H9 (cell line): ENCODE results near the gene DSTN. TPM values are rescaled to one million over a fixed set of nuclear protein-coding genes. Genes with fewer than 3 reads are reported as not detected.
A peak's percentile ranks its signal among the peaks of the same experiment; 100 is the strongest.

Source experiments
- DNase-seq: peaks from one replicate; pipeline ENCODE4 v3.0.0-alpha.2; 2017
- H2AFZ ChIP-seq: one replicate; pipeline ENCODE4 v1.6.1; 2013; ENCODE audit warnings: mild to moderate bottlenecking, low read length, control low read depth, moderate library complexity
- H2AK5ac ChIP-seq: 2 replicates; pipeline ENCODE4 v1.6.1; 2013; ENCODE audit warnings: low read length, control low read depth, mixed read lengths; ENCODE audit not compliant: insufficient read length
- H2BK120ac ChIP-seq: one replicate; pipeline ENCODE4 v1.6.1; 2013; ENCODE audit warnings: low read depth, mild to moderate bottlenecking, low read length, control low read depth, inconsistent platforms; ENCODE audit not compliant: poor library complexity, severe bottlenecking
- H2BK12ac ChIP-seq: 2 replicates; pipeline ENCODE4 v1.6.1; 2013; ENCODE audit warnings: low read length, control low read depth, mixed read lengths, low read depth; ENCODE audit not compliant: insufficient read length
- H2BK15ac ChIP-seq: 2 replicates; pipeline ENCODE4 v1.6.1; 2013; ENCODE audit warnings: low read depth, low read length, control low read depth
- H2BK20ac ChIP-seq: one replicate; pipeline ENCODE4 v1.6.1; 2013; ENCODE audit warnings: low read depth, mild to moderate bottlenecking, low read length, control low read depth, inconsistent platforms; ENCODE audit not compliant: poor library complexity, severe bottlenecking
- H2BK5ac ChIP-seq: 2 replicates; pipeline ENCODE4 v1.6.1; 2013; ENCODE audit warnings: low read length, control low read depth, mixed read lengths; ENCODE audit not compliant: insufficient read length
- H3K14ac ChIP-seq: 2 replicates; pipeline ENCODE4 v1.6.1; 2013; ENCODE audit warnings: low read length, control low read depth; ENCODE audit not compliant: insufficient read depth
- H3K18ac ChIP-seq: 2 replicates; pipeline ENCODE4 v1.6.1; 2013; ENCODE audit warnings: low read depth, mild to moderate bottlenecking, mixed read lengths, low read length, control low read depth; ENCODE audit not compliant: insufficient read length
- H3K23ac ChIP-seq: 2 replicates; pipeline ENCODE4 v1.6.1; 2013; ENCODE audit warnings: low read length, control low read depth, mixed read lengths, low read depth; ENCODE audit not compliant: insufficient read length
- H3K23me2 ChIP-seq: 2 replicates; pipeline ENCODE4 v1.6.1; 2013; ENCODE audit warnings: low read depth, mild to moderate bottlenecking, mixed read lengths, low read length, control low read depth; ENCODE audit not compliant: insufficient read length, poor library complexity, severe bottlenecking
- H3K27ac ChIP-seq: 2 replicates; pipeline ENCODE4 v1.5.1; 2013; ENCODE audit warnings: low read length, control low read depth, mixed read lengths, low read depth; ENCODE audit not compliant: insufficient read length
- H3K27me3 ChIP-seq: 2 replicates; pipeline ENCODE4 v1.6.1; 2013; ENCODE audit warnings: low read length, control low read depth, inconsistent platforms; ENCODE audit not compliant: insufficient read depth
- H3K4ac ChIP-seq: 2 replicates; pipeline ENCODE4 v1.6.1; 2013; ENCODE audit warnings: low read depth, mild to moderate bottlenecking, control low read depth, inconsistent platforms, low read length, moderate library complexity
- H3K4me1 ChIP-seq: 2 replicates; pipeline ENCODE4 v1.6.1; 2013; ENCODE audit warnings: low read length, control low read depth, inconsistent platforms; ENCODE audit not compliant: insufficient read depth
- H3K4me2 ChIP-seq: 2 replicates; pipeline ENCODE4 v1.6.1; 2013; ENCODE audit warnings: low read length, control low read depth, mixed read lengths; ENCODE audit not compliant: insufficient read length, insufficient read depth
- H3K56ac ChIP-seq: 2 replicates; pipeline ENCODE4 v1.6.1; 2013; ENCODE audit warnings: low read depth, mild to moderate bottlenecking, mixed read lengths, low read length, control low read depth; ENCODE audit not compliant: insufficient read length
- H3K79me1 ChIP-seq: 2 replicates; pipeline ENCODE4 v1.6.1; 2013; ENCODE audit warnings: low read depth, mild to moderate bottlenecking, moderate library complexity, low read length, control low read depth, inconsistent platforms; ENCODE audit not compliant: insufficient read depth, poor library complexity, severe bottlenecking
- H3K79me2 ChIP-seq: 2 replicates; pipeline ENCODE4 v1.6.1; 2013; ENCODE audit warnings: low read length, control low read depth, inconsistent platforms; ENCODE audit not compliant: insufficient read depth
- H3K9ac ChIP-seq: 2 replicates; pipeline ENCODE4 v1.6.1; 2013; ENCODE audit warnings: low read length, control low read depth, mixed read lengths; ENCODE audit not compliant: insufficient read length; ENCODE audit errors: extremely low read depth
- H3K9me3 ChIP-seq: one replicate; pipeline ENCODE4 v1.6.1; 2013; ENCODE audit warnings: low read depth, low read length, inconsistent platforms; ENCODE audit not compliant: control insufficient read depth
- H3T11ph ChIP-seq: one replicate; pipeline ENCODE4 v1.6.1; 2013; ENCODE audit warnings: mild to moderate bottlenecking, low read length, control low read depth, inconsistent platforms
- H4K20me1 ChIP-seq: one replicate; pipeline ENCODE4 v1.6.1; 2013; ENCODE audit not compliant: control insufficient read depth, insufficient read length, insufficient read depth
- H4K5ac ChIP-seq: 2 replicates; pipeline ENCODE4 v1.6.1; 2013; ENCODE audit warnings: low read depth, mild to moderate bottlenecking, mixed read lengths, low read length, control low read depth; ENCODE audit not compliant: insufficient read length
- H4K8ac ChIP-seq: replicated peaks from 2 replicates; pipeline ENCODE4 v1.6.1; 2013; ENCODE audit warnings: low read length, control low read depth, mixed read lengths, low read depth; ENCODE audit not compliant: insufficient read length
- H4K91ac ChIP-seq: 2 replicates; pipeline ENCODE4 v1.6.1; 2013; ENCODE audit warnings: low read depth, mild to moderate bottlenecking, moderate library complexity, mixed read lengths, low read length, control low read depth; ENCODE audit not compliant: insufficient read length
- H3K27ac Mint-ChIP-seq, 3 experiments: 2 replicates in 2 of 3; 3 replicates in 1 of 3; pipeline ENCODE4 v1.8.0; 2020 to 2021; ENCODE audit warnings: mixed read lengths in 3 of 3, mild to moderate bottlenecking in 1 of 3, moderate library complexity in 1 of 3
- H3K27me3 Mint-ChIP-seq: 2 replicates; pipeline ENCODE4 v1.8.0; 2021; ENCODE audit warnings: low read depth, mild to moderate bottlenecking, moderate library complexity, mixed read lengths
- H3K36me3 Mint-ChIP-seq, 3 experiments: 2 replicates in 2 of 3; 3 replicates in 1 of 3; pipeline ENCODE4 v1.8.0; 2020 to 2021; ENCODE audit warnings: low read depth in 3 of 3, mixed read lengths in 3 of 3; ENCODE audit not compliant: insufficient read depth in 1 of 3
- H3K4me1 Mint-ChIP-seq, 2 experiments: 2 replicates each; pipeline ENCODE4 v1.8.0; 2020; ENCODE audit warnings: mixed read lengths in 2 of 2
- H3K4me3 Mint-ChIP-seq, 2 experiments: 2 replicates in 1 of 2; 3 replicates in 1 of 2; pipeline ENCODE4 v1.8.0; 2020 to 2021; ENCODE audit warnings: mild to moderate bottlenecking in 2 of 2, mixed read lengths in 2 of 2, moderate library complexity in 1 of 2
- H3K9me3 Mint-ChIP-seq, 2 experiments: 2 replicates in 1 of 2; 3 replicates in 1 of 2; pipeline ENCODE4 v1.8.0; 2020; ENCODE audit warnings: mild to moderate bottlenecking in 2 of 2, mixed read lengths in 2 of 2, moderate library complexity in 1 of 2
- WGBS: extraction: QIAGEN DNeasy Blood & Tissue Kit; methylation state at CpG from one replicate; pipeline ENCODE4 v1.1.7; 2013; ENCODE audit warnings: missing lambda C conversion rate, low lambda C conversion rate, mixed read lengths; ENCODE audit not compliant: insufficient read length; ENCODE audit errors: extremely low coverage; 5-methylcytosine and 5-hydroxymethylcytosine counted together
- total RNA-seq: library from RNA; stranded (reverse); gene quantifications from 2 replicates; pipeline ENCODE4 v1.2.1, GENCODE V29; 2021
- TF ChIP-seq, protein P1 (sequence below): fragments of 200-600 bp; sonication (generic); conservative IDR thresholded peaks from 3 replicates; pipeline ENCODE4 v1.8.0; 2021; ENCODE audit warnings: antibody characterized with exemption, mild to moderate bottlenecking

The DSTN gene
- total RNA-seq, 1 experiment from 2014 or later, result 145 TPM

DNA sequence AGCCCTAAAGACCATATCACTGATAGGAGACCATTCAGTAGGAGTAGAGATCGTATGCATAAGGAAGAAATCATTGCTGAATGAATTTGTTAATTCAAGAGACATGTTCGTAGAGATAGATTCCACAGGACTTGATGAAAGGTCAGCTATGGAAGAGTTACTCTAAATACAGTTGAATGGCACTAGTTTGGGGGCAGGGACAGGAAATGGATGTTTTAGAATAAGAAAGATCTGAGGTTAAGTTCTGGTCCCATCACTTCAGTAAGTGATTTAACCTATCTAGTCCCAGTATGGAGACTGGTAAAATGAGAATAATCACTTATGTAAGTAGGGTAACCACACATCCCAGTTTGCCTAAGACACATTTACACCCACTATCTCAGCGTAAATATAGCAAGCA, 35.8 kb upstream of the DSTN start:
- peaks cover 5% of the 10 kb centered on the region; the same call in 1 of the 2 replicates for H3K4me1 ChIP-seq
- no peak overlapping the region for H3K56ac ChIP-seq
- H2AFZ ChIP-seq, result no peak overlapping the region
- peaks cover 0 to 4% of the 10 kb centered on the region in 2 experiments; a peak in 3 of 5 replicates for H3K9me3 Mint-ChIP-seq
- H3K36me3 Mint-ChIP-seq, result peaks cover 0 to 2% (median 0%) of the 10 kb centered on the region in 3 experiments; a peak in 3 of 7 replicates
- H3K79me2 ChIP-seq, result no peaks in the 10 kb centered on the region
- H3K9ac ChIP-seq, result no peak overlapping the region
- TF ChIP-seq, protein P1, sequence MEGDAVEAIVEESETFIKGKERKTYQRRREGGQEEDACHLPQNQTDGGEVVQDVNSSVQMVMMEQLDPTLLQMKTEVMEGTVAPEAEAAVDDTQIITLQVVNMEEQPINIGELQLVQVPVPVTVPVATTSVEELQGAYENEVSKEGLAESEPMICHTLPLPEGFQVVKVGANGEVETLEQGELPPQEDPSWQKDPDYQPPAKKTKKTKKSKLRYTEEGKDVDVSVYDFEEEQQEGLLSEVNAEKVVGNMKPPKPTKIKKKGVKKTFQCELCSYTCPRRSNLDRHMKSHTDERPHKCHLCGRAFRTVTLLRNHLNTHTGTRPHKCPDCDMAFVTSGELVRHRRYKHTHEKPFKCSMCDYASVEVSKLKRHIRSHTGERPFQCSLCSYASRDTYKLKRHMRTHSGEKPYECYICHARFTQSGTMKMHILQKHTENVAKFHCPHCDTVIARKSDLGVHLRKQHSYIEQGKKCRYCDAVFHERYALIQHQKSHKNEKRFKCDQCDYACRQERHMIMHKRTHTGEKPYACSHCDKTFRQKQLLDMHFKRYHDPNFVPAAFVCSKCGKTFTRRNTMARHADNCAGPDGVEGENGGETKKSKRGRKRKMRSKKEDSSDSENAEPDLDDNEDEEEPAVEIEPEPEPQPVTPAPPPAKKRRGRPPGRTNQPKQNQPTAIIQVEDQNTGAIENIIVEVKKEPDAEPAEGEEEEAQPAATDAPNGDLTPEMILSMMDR, result no peak
- peak overlapping the region in 1 of 3 experiments; percentile 56; a peak in 1 of 7 replicates for H3K27ac Mint-ChIP-seq
- no peaks in the 10 kb centered on the region for H3K23me2 ChIP-seq
- no peaks in the 10 kb centered on the region for H3K79me1 ChIP-seq
- no CpG with 5 or more reads among the region's 3 CpGs for WGBS
- no peak overlapping the region for H4K8ac ChIP-seq
- H4K5ac ChIP-seq, result no peak overlapping the region
- H3K27me3 Mint-ChIP-seq, result peaks cover 14% of the 10 kb centered on the region
- no peaks in the 10 kb centered on the region for H4K20me1 ChIP-seq
- H2BK120ac ChIP-seq, result no peak overlapping the region
- peaks cover 31 to 32% of the 10 kb centered on the region in 2 experiments for H3K4me1 Mint-ChIP-seq
- H2BK20ac ChIP-seq, result no peak overlapping the region
- no peak overlapping the region for H2BK5ac ChIP-seq
- no peak overlapping the region for H3K18ac ChIP-seq
- H3K4me3 Mint-ChIP-seq, result no peak overlapping the region; a peak in 1 of 5 replicates
- H3K4me2 ChIP-seq, result peak overlapping the region; percentile 30
- DNase-seq, result no peak
- no peak overlapping the region for H2BK15ac ChIP-seq
- no peak overlapping the region for H2BK12ac ChIP-seq
- no peaks in the 10 kb centered on the region for H3K27me3 ChIP-seq
- peak overlapping the region; percentile 79 for H3K27ac ChIP-seq
- H4K91ac ChIP-seq, result no peak overlapping the region
- H3T11ph ChIP-seq, result no peak overlapping the region
- H3K14ac ChIP-seq, result no peak overlapping the region
- H3K4ac ChIP-seq, result no peak overlapping the region
- no peak overlapping the region for H3K23ac ChIP-seq
- H3K9me3 ChIP-seq, result no peaks in the 10 kb centered on the region
- no peak overlapping the region for H2AK5ac ChIP-seq
